Common myeloid progenitor, CD34-positive (primary cell): Measurements from ENCODE around the gene IRF2.

Experiments used
- CTCF ChIA-PET: fragments of 350-600 bp; sonication (Branson Sonifier 250); formaldehyde crosslinking; loops from one replicate; lab custom pipeline; 2021; ENCODE audit warnings: antibody characterized with exemption; lab: Charles Lee
- POLR2A ChIA-PET: fragments of 350-600 bp; sonication (Branson Sonifier 250); formaldehyde crosslinking; loops from one replicate; lab custom pipeline; 2021; ENCODE audit warnings: antibody characterized with exemption; lab: Charles Lee
- DNase-seq, 3 donors: peaks; one replicate each; pipeline versions ENCODE4 v3.0.0 to v3.0.0-alpha.2; 2013
- H3K27ac ChIP-seq, 2 experiments: 1 replicate in 1 of 2; 2 replicates in 1 of 2; pipeline ENCODE4 v1.7.0; 2013; ENCODE audit warnings: inconsistent platforms in 2 of 2, low read length in 2 of 2, mild to moderate bottlenecking in 2 of 2, low read depth in 1 of 2, moderate library complexity in 1 of 2; ENCODE audit not compliant: severe bottlenecking in 2 of 2, insufficient read depth in 1 of 2, poor library complexity in 1 of 2
- H3K27me3 ChIP-seq, 5 experiments: replicated peaks in 2 of 5; 1 replicate in 3 of 5; 2 replicates in 2 of 5; pipeline versions ENCODE4 v1.6.1 to v1.7.0; 2013; ENCODE audit warnings: low read length in 4 of 5, mild to moderate bottlenecking in 2 of 5, moderate library complexity in 2 of 5, inconsistent platforms in 1 of 5; ENCODE audit not compliant: insufficient read depth in 5 of 5, control insufficient read depth in 4 of 5
- H3K36me3 ChIP-seq, 4 experiments: 1 replicate in 2 of 4; 2 replicates in 2 of 4; pipeline versions ENCODE4 v1.6.1 to v1.7.0; 2013; ENCODE audit warnings: low read length in 3 of 4, control low read depth in 1 of 4, mild to moderate bottlenecking in 1 of 4; ENCODE audit not compliant: control insufficient read depth in 4 of 4, insufficient read depth in 4 of 4
- H3K4me1 ChIP-seq, 4 experiments: 1 replicate in 3 of 4; 2 replicates in 1 of 4; pipeline versions ENCODE4 v1.6.1 to v1.7.1; 2013; ENCODE audit warnings: low read length in 3 of 4, mild to moderate bottlenecking in 3 of 4, control low read depth in 1 of 4, inconsistent platforms in 1 of 4, moderate library complexity in 1 of 4; ENCODE audit not compliant: control insufficient read depth in 4 of 4, insufficient read depth in 4 of 4; ENCODE audit errors: control extremely low read depth in 1 of 4
- H3K4me3 ChIP-seq, 7 experiments: 1 replicate in 4 of 7; 2 replicates in 3 of 7; pipeline versions ENCODE4 v1.5.1 to v1.7.0; 2013; ENCODE audit warnings: mild to moderate bottlenecking in 7 of 7, low read length in 6 of 7, moderate library complexity in 6 of 7, inconsistent platforms in 2 of 7, low read depth in 2 of 7, control low read depth in 1 of 7; ENCODE audit not compliant: insufficient read depth in 4 of 7, control insufficient read depth in 1 of 7; ENCODE audit errors: extremely low read depth in 1 of 7
- H3K9me3 ChIP-seq, 5 experiments: 1 replicate in 4 of 5; 2 replicates in 1 of 5; pipeline versions ENCODE4 v1.6.1 to v1.7.1; 2013; ENCODE audit warnings: low read length in 4 of 5, mild to moderate bottlenecking in 2 of 5, inconsistent platforms in 1 of 5, low read depth in 1 of 5, moderate library complexity in 1 of 5; ENCODE audit not compliant: control insufficient read depth in 4 of 5, insufficient read depth in 2 of 5; ENCODE audit errors: control extremely low read depth in 1 of 5
- WGBS: methylation state at CpG from one replicate; pipeline ENCODE4 v1.1.5; 2013; ENCODE audit not compliant: insufficient coverage; 5-methylcytosine and 5-hydroxymethylcytosine counted together

The IRF2 gene

GRCh38 chr4:184452740-184453139 lies 21.6 kb downstream of the IRF2 start:
- peaks cover 0 to 12% (median 3%) of the 10 kb centered on the region in 4 experiments for H3K36me3 ChIP-seq
- no peaks in the 10 kb centered on the region for H3K9me3 ChIP-seq
- H3K4me3 ChIP-seq, result no peak overlapping the region
- peaks cover 27 to 61% (median 43%) of the 10 kb centered on the region in 4 experiments for H3K4me1 ChIP-seq
- DNase-seq, result no peak
- no peaks in the 10 kb centered on the region for H3K27me3 ChIP-seq
- H3K27ac ChIP-seq, result no peak overlapping the region
- ChIA-PET POLR2A (no interaction called here), CTCF (interaction anchor here (0.8 to 1.7 kb wide), 4 partner anchors 8 to 199 kb away, joined by 3 to 4 read pairs (median 4); no protein-coding TSS in a partner anchor)

DNA sequence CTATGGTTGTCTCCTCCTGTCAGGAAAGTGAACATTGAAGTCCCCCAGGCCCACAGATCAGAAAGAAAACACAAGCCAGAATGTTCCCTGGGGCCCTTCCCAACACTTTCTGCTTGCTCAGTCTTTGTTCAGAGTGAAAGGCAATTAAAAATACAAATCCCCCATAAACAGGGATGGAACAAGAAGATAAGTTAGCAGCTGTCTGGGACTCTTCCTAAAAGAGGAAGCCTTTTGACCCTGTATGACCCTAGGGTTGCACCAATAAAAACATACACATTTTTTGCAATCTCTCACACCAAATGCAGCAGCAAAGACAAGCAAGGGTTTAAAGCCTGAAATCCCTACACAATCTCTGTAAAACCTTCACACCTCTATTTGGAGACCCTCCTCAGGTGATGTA lies 22.6 kb downstream of the IRF2 start:
- no peaks in the 10 kb centered on the region for H3K27me3 ChIP-seq
- peak overlapping the region in 2 of 7 experiments; percentile 15 to 46 for H3K4me3 ChIP-seq
- peaks cover 33 to 71% (median 50%) of the 10 kb centered on the region in 4 experiments for H3K4me1 ChIP-seq
- POLR2A ChIA-PET, result interaction anchor here (0.9 kb wide), 1 partner anchor 23 kb away, joined by 3 read pairs; the partner anchor contains the start of gene IRF2
- CTCF ChIA-PET, result interaction anchor here (0.9 to 1.6 kb wide), 2 partner anchors 15 to 69 kb away, joined by 4 read pairs; no protein-coding TSS in a partner anchor
- DNase-seq, result peak in 2 of 3 donors; percentile 62 to 78
- H3K36me3 ChIP-seq, result peaks cover 0 to 12% (median 2%) of the 10 kb centered on the region in 4 experiments
- peak overlapping the region in 1 of 2 experiments; percentile 3 for H3K27ac ChIP-seq
- H3K9me3 ChIP-seq, result no peaks in the 10 kb centered on the region

DNA sequence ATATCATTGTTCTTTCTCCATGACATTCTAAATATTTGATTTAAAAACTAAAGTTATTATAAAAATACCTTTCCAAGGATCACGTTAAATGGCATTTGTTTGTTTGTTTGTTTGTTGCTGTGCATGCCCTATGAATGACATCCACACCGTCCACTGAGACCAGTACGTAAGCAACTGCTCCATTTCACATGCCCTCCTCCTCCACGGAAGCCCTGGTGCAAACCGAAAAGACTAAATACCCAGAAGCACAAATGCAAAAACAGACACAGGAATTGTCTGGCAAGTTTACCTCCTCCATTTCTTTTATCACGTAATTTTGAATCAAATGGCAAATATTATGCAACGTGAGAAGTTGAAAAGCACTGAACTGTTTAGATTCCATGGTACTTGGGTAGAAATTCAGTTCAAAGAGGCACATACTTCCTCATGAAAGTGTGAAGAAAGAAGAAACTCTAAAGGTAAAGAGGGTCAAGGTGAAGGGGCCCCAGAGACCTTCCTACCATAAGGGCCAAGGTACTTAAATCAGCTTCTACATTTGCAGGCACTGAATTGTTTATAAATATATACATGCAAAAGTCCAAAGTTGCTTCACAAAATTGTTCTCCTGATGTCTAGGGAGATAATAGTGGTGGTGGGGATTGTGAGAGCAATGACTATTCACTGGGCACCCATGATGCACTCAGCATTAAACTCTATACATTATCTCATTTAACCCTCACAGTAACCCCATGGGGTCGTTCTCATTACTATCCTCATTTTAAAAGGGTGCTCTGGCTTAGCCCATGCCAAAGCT lies 23.4 kb downstream of the IRF2 start:
- POLR2A ChIA-PET, result no interaction called here
- peak overlapping the region in 1 of 2 experiments; percentile 3 for H3K27ac ChIP-seq
- CTCF ChIA-PET, result interaction anchor here (0.9 to 1.6 kb wide), 2 partner anchors 14 to 68 kb away, joined by 4 read pairs; no protein-coding TSS in a partner anchor

GRCh38 chr4:184450045-184450444 lies 24.3 kb downstream of the IRF2 start:
- no peaks in the 10 kb centered on the region for H3K9me3 ChIP-seq
- CTCF ChIA-PET, result interaction anchor here (1.5 kb wide), 1 partner anchor 37 kb away, joined by 3 read pairs; no protein-coding TSS in a partner anchor
- peaks cover 38 to 87% (median 62%) of the 10 kb centered on the region in 4 experiments for H3K4me1 ChIP-seq
- H3K4me3 ChIP-seq, result no peak overlapping the region
- H3K36me3 ChIP-seq, result peaks cover 0 to 2% (median 0%) of the 10 kb centered on the region in 4 experiments
- no peak overlapping the region for H3K27ac ChIP-seq
- POLR2A ChIA-PET, result interaction anchor here (0.6 kb wide), 1 partner anchor 25 kb away, joined by 8 read pairs; no protein-coding TSS in a partner anchor
- WGBS, result no CpG with 5 or more reads among the region's 5 CpGs
- no peaks in the 10 kb centered on the region for H3K27me3 ChIP-seq
- DNase-seq, result peak in 2 of 3 donors; percentile 18 to 23

More for the DNA sequence above, 23.4 kb downstream of the IRF2 start:
- H3K9me3 ChIP-seq, result no peaks in the 10 kb centered on the region
- H3K4me3 ChIP-seq, result no peak overlapping the region
- 95% methylated on average over 6 of the region's 8 CpGs for WGBS
- H3K4me1 ChIP-seq, result peaks cover 33 to 78% (median 55%) of the 10 kb centered on the region in 4 experiments
- H3K36me3 ChIP-seq, result peaks cover 0 to 6% (median 1%) of the 10 kb centered on the region in 4 experiments
- peak in 1 of 3 donors; percentile 15 for DNase-seq
- H3K27me3 ChIP-seq, result no peaks in the 10 kb centered on the region

DNA sequence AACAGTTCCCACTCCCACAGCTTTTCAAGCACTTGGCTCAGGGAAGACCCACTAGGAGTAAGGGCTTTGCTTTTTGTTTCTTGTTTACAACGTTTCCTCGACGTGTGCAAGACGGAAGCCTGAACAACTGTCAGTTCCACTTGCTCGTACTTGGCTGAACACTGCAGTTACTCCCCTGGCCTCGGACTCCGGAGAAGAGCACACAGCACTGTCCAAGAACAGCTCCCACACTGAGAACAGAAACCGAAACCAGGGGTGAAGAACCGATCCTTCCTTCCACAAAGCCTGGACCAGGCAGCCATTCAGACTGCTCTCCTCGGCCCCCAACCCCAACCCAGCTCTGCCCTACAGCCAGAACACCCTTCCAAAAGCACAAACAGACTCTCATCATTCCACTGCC lies 25.5 kb downstream of the IRF2 start:
- 46% methylated on average over 10 of the region's 10 CpGs for WGBS
- H3K27ac ChIP-seq, result peak overlapping the region in 1 of 2 experiments; percentile 75
- peaks cover 0 to 2% (median 0%) of the 10 kb centered on the region in 4 experiments for H3K36me3 ChIP-seq
- peak overlapping the region in 6 of 7 experiments; percentile 24 to 74 (median 63) for H3K4me3 ChIP-seq
- ChIA-PET POLR2A (no interaction called here), CTCF (interaction anchor here (0.7 to 1.5 kb wide), 8 partner anchors 11 to 176 kb away, joined by 3 to 4 read pairs (median 3); no protein-coding TSS in a partner anchor)
- no peaks in the 10 kb centered on the region for H3K27me3 ChIP-seq
- H3K9me3 ChIP-seq, result no peaks in the 10 kb centered on the region
- DNase-seq, result peak in 2 of 3 donors; percentile 71 to 74
- H3K4me1 ChIP-seq, result peaks cover 36 to 93% (median 66%) of the 10 kb centered on the region in 4 experiments

DNA sequence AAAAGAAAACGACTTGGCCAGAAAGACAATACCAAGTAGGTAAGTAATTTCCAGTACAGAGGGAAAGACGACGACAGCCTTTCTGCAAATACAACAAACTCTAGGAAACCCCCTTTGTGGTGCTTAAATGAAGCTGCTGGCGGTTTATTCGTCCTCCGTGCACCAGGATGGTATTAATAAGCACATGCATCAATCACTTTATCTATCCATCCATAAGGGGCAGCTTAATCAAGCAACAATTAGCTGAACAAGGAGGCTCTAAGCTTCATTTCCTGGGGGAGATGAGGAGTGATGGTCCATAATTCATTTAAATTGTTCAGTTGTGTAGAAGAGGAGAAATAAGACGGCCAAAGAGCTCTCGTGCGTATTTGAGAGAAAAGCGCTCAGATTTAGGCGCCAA lies 26.2 kb downstream of the IRF2 start:
- ChIA-PET CTCF (interaction anchor here (0.6 to 1.4 kb wide), 8 partner anchors 10 to 241 kb away, joined by 3 read pairs; no protein-coding TSS in a partner anchor), POLR2A (no interaction called here)
- H3K4me1 ChIP-seq, result peaks cover 29 to 86% (median 59%) of the 10 kb centered on the region in 4 experiments
- peaks cover 0 to 2% (median 0%) of the 10 kb centered on the region in 4 experiments for H3K36me3 ChIP-seq
- peak in 2 of 3 donors; percentile 40 to 46 for DNase-seq
- H3K27ac ChIP-seq, result peak overlapping the region in 1 of 2 experiments; percentile 75
- no peaks in the 10 kb centered on the region for H3K27me3 ChIP-seq
- 81% methylated on average over 7 of the region's 11 CpGs for WGBS
- H3K4me3 ChIP-seq, result peak overlapping the region in 3 of 7 experiments; percentile 46 to 69 (median 68)
- no peaks in the 10 kb centered on the region for H3K9me3 ChIP-seq
